DOHH2 (cell line): ENCODE measurements around the gene CES2.

Experiments used
- CTCF ChIP-seq: fragments of 200-600 bp; sonication (generic); IDR thresholded peaks from one replicate; pipeline ENCODE4 v1.5.1; 2014; ENCODE audit warnings: antibody characterized with exemption, mild to moderate bottlenecking, low read depth, low read length; ENCODE audit not compliant: poor library complexity, severe bottlenecking
- EZH2phosphoT487 ChIP-seq: fragments of 200-600 bp; sonication (generic); IDR thresholded peaks from 2 replicates; pipeline ENCODE4 v1.6.1; 2017; ENCODE audit warnings: borderline replicate concordance, mild to moderate bottlenecking, antibody characterized with exemption, low read length, moderate library complexity, mixed read lengths

GRCh38 chr16:66920299-66920590 lies 15.1 kb upstream of the CES2 start:
- TF ChIP-seq CTCF (no peak), EZH2phosphoT487 (no peak)
